Spinal cord (tissue), 10 donors: ENCODE measurements around the gene STAC2. TPM values are rescaled to one million over a fixed set of nuclear protein-coding genes. Genes with fewer than 3 reads are reported as not detected.
A peak's percentile ranks its signal among the peaks of the same experiment; 100 is the strongest.

Source experiments
- DNase-seq, 6 donors: peaks; one replicate each; pipeline versions ENCODE4 v3.0.0 to v3.0.0-alpha.2; 2013 to 2015; ENCODE audit warnings: low spot score in 6 of 6, low read depth in 4 of 6
- H3K27ac ChIP-seq: one replicate; pipeline ENCODE4 v1.5.1; 2013; ENCODE audit warnings: low read depth, low read length, control low read depth
- H3K27me3 ChIP-seq: one replicate; pipeline ENCODE4 v1.6.1; 2013; ENCODE audit warnings: low read length; ENCODE audit not compliant: control insufficient read depth, insufficient read depth
- H3K36me3 ChIP-seq: one replicate; pipeline ENCODE4 v1.6.1; 2013; ENCODE audit warnings: low read length; ENCODE audit not compliant: control insufficient read depth, insufficient read depth
- H3K4me1 ChIP-seq: one replicate; pipeline ENCODE4 v1.6.1; 2013; ENCODE audit warnings: low read length; ENCODE audit not compliant: control insufficient read depth, insufficient read depth
- H3K4me3 ChIP-seq: one replicate; pipeline ENCODE4 v1.5.1; 2013; ENCODE audit warnings: low read depth, low read length, control low read depth
- H3K9me3 ChIP-seq: one replicate; pipeline ENCODE4 v1.6.1; 2013; ENCODE audit warnings: low read length; ENCODE audit not compliant: control insufficient read depth, insufficient read depth
- WGBS: methylation state at CpG from one replicate; pipeline ENCODE4 v1.1.5; 2013; ENCODE audit warnings: missing lambda C conversion rate; ENCODE audit not compliant: insufficient coverage; 5-methylcytosine and 5-hydroxymethylcytosine counted together
- polyA plus RNA-seq, 2 donors: library from polyadenylated mRNA; unstranded; fragments of 120-200 nt; gene quantifications; one replicate each; pipeline ENCODE4 v1.2.1, GENCODE V29; 2013; ENCODE audit not compliant: insufficient read length in 2 of 2
- total RNA-seq, 2 donors: library from RNA; depleted of rRNA in 1 of 2; stranded (reverse); fragments of 120-200 nt in 1 of 2; fragments of >200 nt in 1 of 2; gene quantifications; one replicate each; pipeline versions ENCODE4 v1.2.3 to v1.2.4, GENCODE V29; 2013 to 2014
- donor health status: healthy.

STAC2 gene
- total and polyA plus RNA-seq, 4 donors = 0.83 to 17.1 (median 8.7) TPM

DNA sequence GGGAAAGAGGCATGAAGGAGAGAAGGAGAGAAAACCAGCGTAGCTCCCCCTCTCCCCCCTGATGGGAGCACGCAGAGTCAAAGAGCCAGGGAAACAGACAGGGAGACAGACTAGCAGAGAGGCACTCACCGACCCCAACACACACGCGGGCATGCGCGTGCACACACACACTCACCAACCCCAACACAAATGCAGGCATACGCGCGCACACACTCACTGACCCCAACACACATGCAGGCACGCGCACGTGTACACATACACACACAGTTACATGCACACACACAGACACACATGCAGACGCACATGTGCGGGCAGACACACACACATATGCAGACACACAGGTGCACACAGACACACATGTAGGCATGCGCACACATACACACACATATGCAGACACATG, 32.8 kb downstream of the STAC2 start:
- WGBS = 96% methylated on average over 14 of the region's 16 CpGs
- Histone ChIP-seq H3K4me3 (no peak overlapping the region), H3K27me3 (no peaks in the 10 kb centered on the region), H3K9me3 (no peaks in the 10 kb centered on the region), H3K36me3 (peaks cover 62% of the 10 kb centered on the region), H3K27ac (no peak overlapping the region), H3K4me1 (peaks cover 46% of the 10 kb centered on the region)
- no peak for DNase-seq

DNA sequence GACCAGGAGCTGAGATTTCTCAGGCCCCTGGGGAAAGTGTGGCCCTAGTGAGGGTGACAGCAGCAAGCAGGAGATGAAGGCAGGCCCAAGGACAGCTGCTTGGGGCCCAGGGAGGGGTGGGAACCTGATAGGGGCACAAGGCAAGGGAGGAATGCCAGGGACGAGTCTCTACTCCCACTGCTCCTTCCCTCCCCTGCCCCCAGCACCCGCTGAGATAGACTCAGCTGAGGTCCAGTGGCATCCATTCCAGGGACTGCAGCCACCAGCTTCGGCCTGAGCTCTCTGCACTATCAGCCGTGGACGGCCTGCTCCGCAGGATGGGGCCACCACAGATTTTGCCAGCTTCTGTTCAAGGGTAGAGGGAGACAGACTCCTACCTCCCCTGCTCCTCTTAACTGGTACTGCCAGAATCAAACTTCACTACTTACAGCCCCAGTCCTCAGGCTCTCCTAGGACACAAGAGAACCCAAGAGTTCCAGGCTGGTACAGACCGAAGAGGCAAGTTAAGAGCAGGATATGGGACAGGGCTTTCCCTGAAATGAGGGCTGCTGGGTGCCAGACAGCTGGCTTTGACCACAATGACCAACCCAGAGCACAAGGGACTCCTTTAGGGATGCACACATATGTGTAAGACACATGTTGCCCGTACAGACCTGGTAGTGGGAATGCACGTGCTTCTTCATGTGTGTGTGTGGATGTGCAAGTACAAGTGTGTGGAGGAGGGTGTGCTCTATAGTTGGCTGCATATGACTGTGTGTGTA, 33.8 kb downstream of the STAC2 start:
- Histone ChIP-seq H3K4me3 (no peak overlapping the region), H3K4me1 (peaks cover 41% of the 10 kb centered on the region), H3K27ac (no peak overlapping the region), H3K9me3 (no peaks in the 10 kb centered on the region), H3K36me3 (peaks cover 71% of the 10 kb centered on the region), H3K27me3 (no peaks in the 10 kb centered on the region)
- WGBS = 93% methylated on average over 8 of the region's 9 CpGs
- no peak for DNase-seq

DNA sequence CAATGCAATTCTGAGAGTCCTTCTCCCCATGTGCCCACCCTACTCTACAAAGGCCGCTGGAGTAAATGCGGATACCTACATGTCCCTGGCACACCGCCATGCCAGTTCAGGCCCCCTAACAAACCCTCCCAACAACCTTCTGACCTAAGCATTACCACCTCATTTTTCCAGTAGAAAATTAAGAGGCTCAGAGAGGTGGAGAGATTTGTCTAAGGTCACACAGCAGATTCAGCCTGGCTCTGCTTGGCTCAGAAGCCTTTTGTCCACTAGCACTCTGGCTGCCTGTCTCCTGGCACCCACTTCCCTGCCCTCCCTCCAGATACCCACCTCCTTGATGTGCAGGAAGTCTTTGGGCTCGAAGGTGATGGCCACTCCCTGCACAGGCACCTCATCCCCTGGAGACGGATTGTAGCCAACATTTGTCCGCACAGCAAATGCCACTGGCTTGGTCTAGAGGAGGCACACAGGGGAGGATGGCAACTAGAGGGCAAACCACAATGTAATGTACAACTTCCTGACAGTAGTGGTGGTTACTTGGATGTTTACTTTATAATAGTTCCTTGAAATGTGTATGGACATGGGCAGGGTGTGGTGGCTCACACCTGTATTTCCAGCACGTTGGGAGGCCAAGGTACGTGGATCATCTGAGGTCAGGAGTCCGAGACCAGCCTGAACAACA, 38.5 kb downstream of the STAC2 start:
- H3K9me3 ChIP-seq = no peaks in the 10 kb centered on the region
- H3K27me3 ChIP-seq = no peaks in the 10 kb centered on the region
- DNase-seq = no peak
- no peaks in the 10 kb centered on the region for H3K4me1 ChIP-seq
- H3K36me3 ChIP-seq = peaks cover 88% of the 10 kb centered on the region
- WGBS = 100% methylated on average over 3 of the region's 9 CpGs
- H3K4me3 ChIP-seq = no peak overlapping the region
- no peak overlapping the region for H3K27ac ChIP-seq

DNA sequence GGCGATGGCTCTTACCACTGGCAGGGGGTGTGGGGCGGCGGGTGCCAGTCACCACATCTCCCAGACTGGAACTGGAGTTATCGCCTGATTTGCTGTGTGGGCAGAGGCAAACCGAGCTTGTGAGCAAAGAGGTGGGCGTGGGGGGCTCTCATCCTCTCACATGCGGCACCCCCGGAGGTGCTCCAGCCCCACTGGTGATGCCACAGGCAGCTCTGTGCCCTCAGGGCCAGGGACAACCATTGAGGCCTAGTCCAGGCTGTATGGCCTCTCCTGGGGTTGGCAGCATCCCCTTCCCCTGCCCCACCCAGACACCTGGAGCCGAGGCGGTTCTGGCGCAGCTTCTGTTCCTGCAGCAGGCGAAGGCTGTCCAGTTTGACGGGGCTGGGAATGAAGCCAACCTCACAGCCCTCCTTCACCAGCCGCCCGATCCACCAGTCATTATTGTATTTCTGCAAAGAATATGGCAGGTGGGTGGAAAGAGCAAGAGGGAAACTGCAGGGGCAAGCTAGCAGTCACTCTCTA, 39.2 kb downstream of the STAC2 start:
- 85% methylated on average over 12 of the region's 15 CpGs for WGBS
- Histone ChIP-seq H3K36me3 (peaks cover 87% of the 10 kb centered on the region), H3K27ac (no peak overlapping the region), H3K27me3 (no peaks in the 10 kb centered on the region), H3K4me3 (no peak overlapping the region), H3K4me1 (no peaks in the 10 kb centered on the region), H3K9me3 (no peaks in the 10 kb centered on the region)
- DNase-seq = no peak

- Histone ChIP-seq H3K4me1 (no peaks in the 10 kb centered on the region), H3K27me3 (no peaks in the 10 kb centered on the region), H3K36me3 (peaks cover 88% of the 10 kb centered on the region), H3K4me3 (no peak overlapping the region), H3K9me3 (no peaks in the 10 kb centered on the region), H3K27ac (no peak overlapping the region)
- DNase-seq = no peak
- WGBS = 85% methylated on average over 8 of the region's 10 CpGs
Measured at GRCh38 chr17:39183720-39184119, 42.0 kb downstream of the STAC2 start.

GRCh38 chr17:39183045-39183444, 42.7 kb downstream of the STAC2 start:
- Histone ChIP-seq H3K27me3 (no peaks in the 10 kb centered on the region), H3K27ac (no peak overlapping the region), H3K36me3 (peaks cover 87% of the 10 kb centered on the region), H3K4me3 (no peak overlapping the region), H3K4me1 (no peaks in the 10 kb centered on the region), H3K9me3 (no peaks in the 10 kb centered on the region)
- WGBS = 90% methylated on average over 2 of the region's 5 CpGs
- no peak for DNase-seq

GRCh38 chr17:39181303-39181702, 44.4 kb downstream of the STAC2 start:
- H3K9me3 ChIP-seq = no peaks in the 10 kb centered on the region
- DNase-seq = no peak
- no peaks in the 10 kb centered on the region for H3K27me3 ChIP-seq
- no peak overlapping the region for H3K4me3 ChIP-seq
- H3K36me3 ChIP-seq = peaks cover 87% of the 10 kb centered on the region
- no peak overlapping the region for H3K27ac ChIP-seq
- H3K4me1 ChIP-seq = no peaks in the 10 kb centered on the region
- WGBS = 100% methylated on average over 3 of the region's 5 CpGs

DNA sequence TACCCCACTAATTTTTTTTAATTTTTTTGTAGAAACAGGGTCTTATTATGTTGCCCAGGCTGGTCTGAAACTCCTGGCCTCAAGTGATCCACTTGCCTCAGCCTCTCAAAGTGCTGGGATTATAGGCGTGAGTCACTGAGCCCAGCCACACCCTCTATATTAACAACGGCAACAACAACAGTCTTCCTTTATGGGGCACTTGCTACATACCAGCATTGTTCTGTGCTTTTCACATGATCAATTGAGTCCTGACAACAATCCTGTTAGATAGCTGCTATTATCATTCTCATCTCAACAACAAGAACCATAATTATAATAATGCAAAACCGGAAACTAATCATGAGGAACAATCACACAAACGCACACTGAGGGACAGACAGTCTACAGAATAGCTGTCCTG, 47.2 kb downstream of the STAC2 start:
- H3K27ac ChIP-seq = no peak overlapping the region
- H3K36me3 ChIP-seq = peaks cover 85% of the 10 kb centered on the region
- H3K4me1 ChIP-seq = peaks cover 19% of the 10 kb centered on the region
- no peaks in the 10 kb centered on the region for H3K27me3 ChIP-seq
- 81% methylated on average over 4 of the region's 4 CpGs for WGBS
- no peaks in the 10 kb centered on the region for H3K9me3 ChIP-seq
- no peak for DNase-seq
- no peak overlapping the region for H3K4me3 ChIP-seq

- Histone ChIP-seq H3K4me1 (peaks cover 22% of the 10 kb centered on the region), H3K27ac (no peak overlapping the region), H3K9me3 (no peaks in the 10 kb centered on the region), H3K4me3 (no peak overlapping the region), H3K36me3 (peaks cover 78% of the 10 kb centered on the region), H3K27me3 (no peaks in the 10 kb centered on the region)
- WGBS = 64% methylated on average over 12 of the region's 12 CpGs
- DNase-seq = peak in 1 of 6 donors; percentile 38
Measured at GRCh38 chr17:39177256-39177655, 48.5 kb downstream of the STAC2 start.

- Histone ChIP-seq H3K27ac (no peak overlapping the region), H3K4me3 (no peak overlapping the region), H3K36me3 (peaks cover 64% of the 10 kb centered on the region), H3K27me3 (no peaks in the 10 kb centered on the region), H3K4me1 (peaks cover 22% of the 10 kb centered on the region), H3K9me3 (no peaks in the 10 kb centered on the region)
- no peak for DNase-seq
- WGBS = 73% methylated on average over 10 of the region's 10 CpGs
Measured at GRCh38 chr17:39175695-39176093, 50.1 kb downstream of the STAC2 start.
